ENCODE results near the gene ACADS. TPM values are rescaled to one million over a fixed set of nuclear protein-coding genes. Genes with fewer than 3 reads are reported as not detected.
A peak's percentile ranks its signal among the peaks of the same experiment; 100 is the strongest.

ACADS gene
- total and polyA plus RNA-seq, 9 of the 15 experiments (the other 6 are each of a cell fraction or from before 2014, with no cell fraction given) = 0.06 to 20.3 (median 8.8) TPM

- POLR2A ChIA-PET = interaction anchor here (0.7 to 1.5 kb wide), 2 partner anchors 15 to 314 kb away, joined by 3 read pairs; no protein-coding TSS in a partner anchor
- no TSS peak for BruUV-seq (replicated peaks)
- WGBS (ENCODE audit: insufficient coverage, low coverage, missing lambda C conversion rate) = 89% methylated on average over 1 of the region's 1 CpG
- Histone ChIP-seq H3K9me3 (replicated peaks; ENCODE audit: control insufficient read depth, insufficient read depth, low read depth, low read length) (no peaks in the 10 kb centered on the region), H3K27me3 (ENCODE audit: control insufficient read depth in 2 of 2, insufficient read depth in 2 of 2, low read length in 2 of 2) (no peaks in the 10 kb centered on the region), H3K4me1 (replicated peaks in 1 of 2; ENCODE audit: control insufficient read depth in 2 of 2, insufficient read depth in 2 of 2, low read length in 2 of 2) (peaks cover 7 to 8% of the 10 kb centered on the region in 2 experiments; a peak in 3 of 5 replicates), H3K79me2 (ENCODE audit: control insufficient read depth, insufficient read depth, low read length) (peaks cover 2% of the 10 kb centered on the region; the same call in 2 of the 3 replicates), H3K27ac (ENCODE audit: extremely low read depth, low read depth, low read length) (no peak overlapping the region), H3K36me3 (ENCODE audit: control insufficient read depth, insufficient read depth, low read length) (peaks cover 33% of the 10 kb centered on the region; the same call in 2 of the 3 replicates), H3K4me2 (ENCODE audit: insufficient read depth, low read length) (no peak overlapping the region), H3K9ac (ENCODE audit: insufficient read depth in 1 of 2, low read depth in 2 of 2, low read length in 2 of 2) (peak overlapping the region in 1 of 2 experiments; percentile 69; a peak in 1 of 4 replicates), H3K9me1 (ENCODE audit: control insufficient read depth, insufficient read depth, low read length) (no peaks in the 10 kb centered on the region), H4K20me1 (replicated peaks; ENCODE audit: control insufficient read depth, insufficient read depth, low read length) (no peaks in the 10 kb centered on the region), H2AFZ (ENCODE audit: low read depth, low read length) (no peak overlapping the region), H3K4me3 (no peak overlapping the region)
- DNase-seq (ENCODE audit: extremely low read depth in 1 of 4, low spot score in 3 of 4) (no peak), ATAC-seq (no peak), FAIRE-seq (no peak)
- CTCF ChIA-PET (ENCODE audit: low intra/inter-chr PET ratio) = interaction anchor here (0.7 kb wide), 1 partner anchor 56 kb away, joined by 4 read pairs; no protein-coding TSS in a partner anchor
- in situ Hi-C loops (cut with MboI) (no loop called here), intact Hi-C loops (cut with micrococcal nuclease) (no loop called here)
- TF ChIP-seq PYGO2 (tag; IDR thresholded peaks at IDR 0.05) = no peak
- no peak for TF ChIP-seq DMBX1 (CRISPR knock-in tag; IDR thresholded peaks at IDR 0.05; ENCODE audit: borderline replicate concordance)
- TF ChIP-seq RBM14 (IDR thresholded peaks at IDR 0.05; ENCODE audit: borderline replicate concordance, insufficient read depth, low read depth, low read length) = no peak
- TF ChIP-seq HMGN3 (IDR thresholded peaks at IDR 0.05; ENCODE audit: borderline replicate concordance, extremely low read depth, insufficient read length, low read depth, low read length) = no peak
- TF ChIP-seq ETS2 (tag; IDR thresholded peaks at IDR 0.05; ENCODE audit: borderline replicate concordance, poor library complexity, severe bottlenecking) = no peak
- TF ChIP-seq ZNF121 (CRISPR knock-in tag; conservative IDR thresholded peaks at IDR 0.05) = no peak
- TF ChIP-seq SIRT6 (IDR thresholded peaks at IDR 0.05; ENCODE audit: low read depth, low read length) = no peak
- TF ChIP-seq DACH1 (IDR thresholded peaks at IDR 0.05; ENCODE audit: partially characterized antibody) = no peak
- TF ChIP-seq EP300 (IDR thresholded peaks at IDR 0.05; ENCODE audit: low read length) = no peak
- no peak for TF ChIP-seq ZNF12 (CRISPR knock-in tag; IDR thresholded peaks at IDR 0.05)
- no peak for TF ChIP-seq CREM (IDR thresholded peaks at IDR 0.05; ENCODE audit: low read depth)
- TF ChIP-seq FOXM1 (IDR thresholded peaks at IDR 0.05; ENCODE audit: low read depth) = no peak
- TF ChIP-seq FOXM1 (CRISPR knock-in tag; IDR thresholded peaks at IDR 0.05; ENCODE audit: low read depth) = no peak
- TF ChIP-seq ZBTB8A (IDR thresholded peaks at IDR 0.05; ENCODE audit: partially characterized antibody) = no peak
- TF ChIP-seq CBX2 (IDR thresholded peaks at IDR 0.05; ENCODE audit: insufficient read depth, low read length, poor library complexity, severe bottlenecking) = no peak
- TF ChIP-seq ZBTB5 (IDR thresholded peaks at IDR 0.05) = no peak
These were observed 20.0 kb upstream of the ACADS start for GRCh38 chr12:120705618-120706017.

Measured in K562 (cell line).